Measurements from ENCODE around the gene BIRC2. TPM values are rescaled to one million over a fixed set of nuclear protein-coding genes. Genes with fewer than 3 reads are reported as not detected.

Gene BIRC2
- total RNA-seq, 1 experiment from 2014 or later: 76.8 TPM

GRCh38 chr11:102314784-102315183, 32.2 kb upstream of the BIRC2 start:
- TF ChIP-seq POLR2AphosphoS5 (IDR thresholded peaks at IDR 0.05; ENCODE audit: low read depth, low read length) (no peak), SIN3A (IDR thresholded peaks at IDR 0.05; ENCODE audit: borderline replicate concordance, insufficient read depth, low read depth, low read length) (no peak), TCF7L2 (IDR thresholded peaks at IDR 0.05; ENCODE audit: low read depth, low read length) (no peak)
- TF ChIP-seq, protein P1, sequence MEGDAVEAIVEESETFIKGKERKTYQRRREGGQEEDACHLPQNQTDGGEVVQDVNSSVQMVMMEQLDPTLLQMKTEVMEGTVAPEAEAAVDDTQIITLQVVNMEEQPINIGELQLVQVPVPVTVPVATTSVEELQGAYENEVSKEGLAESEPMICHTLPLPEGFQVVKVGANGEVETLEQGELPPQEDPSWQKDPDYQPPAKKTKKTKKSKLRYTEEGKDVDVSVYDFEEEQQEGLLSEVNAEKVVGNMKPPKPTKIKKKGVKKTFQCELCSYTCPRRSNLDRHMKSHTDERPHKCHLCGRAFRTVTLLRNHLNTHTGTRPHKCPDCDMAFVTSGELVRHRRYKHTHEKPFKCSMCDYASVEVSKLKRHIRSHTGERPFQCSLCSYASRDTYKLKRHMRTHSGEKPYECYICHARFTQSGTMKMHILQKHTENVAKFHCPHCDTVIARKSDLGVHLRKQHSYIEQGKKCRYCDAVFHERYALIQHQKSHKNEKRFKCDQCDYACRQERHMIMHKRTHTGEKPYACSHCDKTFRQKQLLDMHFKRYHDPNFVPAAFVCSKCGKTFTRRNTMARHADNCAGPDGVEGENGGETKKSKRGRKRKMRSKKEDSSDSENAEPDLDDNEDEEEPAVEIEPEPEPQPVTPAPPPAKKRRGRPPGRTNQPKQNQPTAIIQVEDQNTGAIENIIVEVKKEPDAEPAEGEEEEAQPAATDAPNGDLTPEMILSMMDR (IDR thresholded peaks at IDR 0.05): no peak
- TF ChIP-seq, protein P2, sequence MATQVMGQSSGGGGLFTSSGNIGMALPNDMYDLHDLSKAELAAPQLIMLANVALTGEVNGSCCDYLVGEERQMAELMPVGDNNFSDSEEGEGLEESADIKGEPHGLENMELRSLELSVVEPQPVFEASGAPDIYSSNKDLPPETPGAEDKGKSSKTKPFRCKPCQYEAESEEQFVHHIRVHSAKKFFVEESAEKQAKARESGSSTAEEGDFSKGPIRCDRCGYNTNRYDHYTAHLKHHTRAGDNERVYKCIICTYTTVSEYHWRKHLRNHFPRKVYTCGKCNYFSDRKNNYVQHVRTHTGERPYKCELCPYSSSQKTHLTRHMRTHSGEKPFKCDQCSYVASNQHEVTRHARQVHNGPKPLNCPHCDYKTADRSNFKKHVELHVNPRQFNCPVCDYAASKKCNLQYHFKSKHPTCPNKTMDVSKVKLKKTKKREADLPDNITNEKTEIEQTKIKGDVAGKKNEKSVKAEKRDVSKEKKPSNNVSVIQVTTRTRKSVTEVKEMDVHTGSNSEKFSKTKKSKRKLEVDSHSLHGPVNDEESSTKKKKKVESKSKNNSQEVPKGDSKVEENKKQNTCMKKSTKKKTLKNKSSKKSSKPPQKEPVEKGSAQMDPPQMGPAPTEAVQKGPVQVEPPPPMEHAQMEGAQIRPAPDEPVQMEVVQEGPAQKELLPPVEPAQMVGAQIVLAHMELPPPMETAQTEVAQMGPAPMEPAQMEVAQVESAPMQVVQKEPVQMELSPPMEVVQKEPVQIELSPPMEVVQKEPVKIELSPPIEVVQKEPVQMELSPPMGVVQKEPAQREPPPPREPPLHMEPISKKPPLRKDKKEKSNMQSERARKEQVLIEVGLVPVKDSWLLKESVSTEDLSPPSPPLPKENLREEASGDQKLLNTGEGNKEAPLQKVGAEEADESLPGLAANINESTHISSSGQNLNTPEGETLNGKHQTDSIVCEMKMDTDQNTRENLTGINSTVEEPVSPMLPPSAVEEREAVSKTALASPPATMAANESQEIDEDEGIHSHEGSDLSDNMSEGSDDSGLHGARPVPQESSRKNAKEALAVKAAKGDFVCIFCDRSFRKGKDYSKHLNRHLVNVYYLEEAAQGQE (IDR thresholded peaks at IDR 0.05; ENCODE audit: insufficient read depth in 1 of 2, low read depth in 2 of 2, low read length in 1 of 2): no peak
- no TSS peak for BruUV-seq (replicated peaks)
- ChIA-PET POLR2A (no interaction called here), CTCF (interaction anchor here (0.7 kb wide), 1 partner anchor 9 kb away, joined by 3 read pairs; no protein-coding TSS in a partner anchor)
- DNase-seq (ENCODE audit: low read depth, low spot score) (no peak), ATAC-seq (no peak)
- H3K4me3 ChIP-seq (ENCODE audit: low read depth in 2 of 2, low read length in 2 of 2): no peak overlapping the region
- no peaks in the 10 kb centered on the region for H3K27me3 ChIP-seq (ENCODE audit: control insufficient read depth, insufficient read depth, low read length)
- peak overlapping the region; percentile 93 for H3K27ac ChIP-seq (ENCODE audit: low read length)
- intact Hi-C loops (cut with micrococcal nuclease; ENCODE audit: unreplicated experiment) (loop anchor here (10.0 kb wide), 1 partner anchor 400 kb away; the partner anchor contains the start of genes ANGPTL5 and CEP126), in situ Hi-C loops (cut with HindIII; ENCODE audit: low pct_unique_long_range_greater_than_20kb, low sequenced_read_pairs) (no loop called here)
- H3K4me1 ChIP-seq (ENCODE audit: control insufficient read depth, insufficient read depth, low read length): peaks cover 39% of the 10 kb centered on the region
- no peaks in the 10 kb centered on the region for H3K9me3 ChIP-seq (ENCODE audit: control insufficient read depth, insufficient read depth, low read depth, low read length)
- no peaks in the 10 kb centered on the region for H3K36me3 ChIP-seq (ENCODE audit: control insufficient read depth, insufficient read depth, low read length)

DNA sequence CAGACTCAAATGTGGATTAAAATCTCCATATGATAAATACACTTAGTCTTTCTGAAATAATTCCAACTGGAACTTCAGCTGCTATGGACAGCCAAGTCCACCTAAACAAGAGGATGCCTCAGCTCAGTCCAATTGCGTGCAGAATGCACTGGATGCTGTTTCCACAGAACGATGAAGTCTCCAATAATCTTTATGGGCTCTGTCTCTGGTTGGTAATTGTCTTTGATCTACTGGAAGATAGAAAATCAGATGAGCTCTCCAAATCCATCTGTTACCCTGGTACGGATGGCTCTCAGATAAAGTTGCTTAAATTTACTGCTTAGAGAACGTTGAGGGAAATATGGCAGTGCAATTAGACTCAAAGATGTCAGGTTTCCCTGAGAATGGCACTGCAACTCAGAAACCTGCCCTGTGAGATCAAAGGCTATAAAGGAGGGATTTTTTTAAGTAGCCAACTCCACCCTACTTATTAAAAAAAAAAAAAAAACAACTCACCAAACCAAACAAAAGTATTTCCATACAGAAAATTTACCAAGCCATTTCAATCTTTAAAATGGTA, 30.6 kb upstream of the BIRC2 start:
- CTCF ChIA-PET: no interaction called here
- no peaks in the 10 kb centered on the region for H3K9me3 ChIP-seq (ENCODE audit: control insufficient read depth, insufficient read depth, low read depth, low read length)
- no peak for DNase-seq (ENCODE audit: low read depth, low spot score)
- BruUV-seq (replicated peaks): TSS peak; percentile 99
- no peak for TF ChIP-seq SIN3A (IDR thresholded peaks at IDR 0.05; ENCODE audit: borderline replicate concordance, insufficient read depth, low read depth, low read length)
- TF ChIP-seq, protein P1 (IDR thresholded peaks at IDR 0.05): no peak
- H3K4me1 ChIP-seq (ENCODE audit: control insufficient read depth, insufficient read depth, low read length): peaks cover 44% of the 10 kb centered on the region
- no peak for ATAC-seq
- POLR2A ChIA-PET: interaction anchor here (0.6 kb wide), 1 partner anchor 385 kb away, joined by 5 read pairs; no protein-coding TSS in a partner anchor
- in situ Hi-C loops (cut with HindIII; ENCODE audit: low pct_unique_long_range_greater_than_20kb, low sequenced_read_pairs): no loop called here
- H3K27ac ChIP-seq (ENCODE audit: low read length): peak overlapping the region; percentile 93
- H3K36me3 ChIP-seq (ENCODE audit: control insufficient read depth, insufficient read depth, low read length): no peaks in the 10 kb centered on the region
- intact Hi-C loops (cut with micrococcal nuclease; ENCODE audit: unreplicated experiment): loop anchor here (2.0 to 10.0 kb wide), 2 partner anchors 22 to 402 kb away; partner anchors contain the start of genes ANGPTL5 and CEP126
- H3K27me3 ChIP-seq (ENCODE audit: control insufficient read depth, insufficient read depth, low read length): no peaks in the 10 kb centered on the region
- H3K4me3 ChIP-seq (ENCODE audit: low read depth in 2 of 2, low read length in 2 of 2): peak overlapping the region; percentile 57 to 81; a peak in 3 of 4 replicates
